IPS-20b (cell line): ENCODE measurements around the gene LPAR1.

Source experiments
- H3K27ac ChIP-seq: one replicate; pipeline ENCODE4 v1.5.1; 2013; ENCODE audit warnings: low read length
- H3K27me3 ChIP-seq: 2 replicates; pipeline ENCODE4 v1.6.1; 2013; ENCODE audit warnings: mild to moderate bottlenecking, low read length, inconsistent platforms; ENCODE audit not compliant: insufficient read depth
- H3K36me3 ChIP-seq: 2 replicates; pipeline ENCODE4 v1.6.1; 2013; ENCODE audit warnings: low read depth, mild to moderate bottlenecking, inconsistent platforms, low read length, moderate library complexity; ENCODE audit not compliant: insufficient read depth
- H3K4me1 ChIP-seq: 2 replicates; pipeline ENCODE4 v1.6.1; 2013; ENCODE audit warnings: mild to moderate bottlenecking, control low read depth, inconsistent platforms, low read length, moderate library complexity; ENCODE audit not compliant: insufficient read depth
- H3K4me3 ChIP-seq: 2 replicates; pipeline ENCODE4 v1.5.1; 2013; ENCODE audit warnings: mild to moderate bottlenecking, low read length, inconsistent platforms
- H3K9ac ChIP-seq: 2 replicates; pipeline ENCODE4 v1.6.1; 2013; ENCODE audit warnings: low read depth, mild to moderate bottlenecking, inconsistent platforms, low read length, moderate library complexity
- H3K9me3 ChIP-seq: 2 replicates; pipeline ENCODE4 v1.6.1; 2013; ENCODE audit warnings: mild to moderate bottlenecking, low read depth, low read length, inconsistent platforms; ENCODE audit not compliant: insufficient read depth

Gene LPAR1

GRCh38 chr9:110911659-110912418, 126.4 kb downstream of the LPAR1 start:
- Histone ChIP-seq H3K9me3 (peaks cover 16% of the 10 kb centered on the region; the same call in 1 of the 2 replicates), H3K9ac (no peak overlapping the region), H3K27ac (no peak overlapping the region), H3K4me1 (no peaks in the 10 kb centered on the region), H3K4me3 (no peak overlapping the region), H3K27me3 (no peaks in the 10 kb centered on the region), H3K36me3 (no peaks in the 10 kb centered on the region; the same call in 1 of the 2 replicates)

- Histone ChIP-seq H3K27me3 (no peaks in the 10 kb centered on the region), H3K4me3 (no peak overlapping the region), H3K36me3 (no peaks in the 10 kb centered on the region; the same call in 1 of the 2 replicates), H3K27ac (no peak overlapping the region), H3K9me3 (peaks cover 16% of the 10 kb centered on the region; the same call in 1 of the 2 replicates), H3K4me1 (no peaks in the 10 kb centered on the region), H3K9ac (no peak overlapping the region)
These were observed 129.4 kb downstream of the LPAR1 start for GRCh38 chr9:110908894-110909293.

- H3K27me3 ChIP-seq: no peaks in the 10 kb centered on the region
- no peaks in the 10 kb centered on the region for H3K4me1 ChIP-seq
- no peak overlapping the region for H3K27ac ChIP-seq
- H3K9me3 ChIP-seq: no peaks in the 10 kb centered on the region; the same call in 1 of the 2 replicates
- H3K9ac ChIP-seq: no peak overlapping the region
- no peak overlapping the region for H3K4me3 ChIP-seq
- no peaks in the 10 kb centered on the region for H3K36me3 ChIP-seq
These were observed 137.4 kb downstream of the LPAR1 start for GRCh38 chr9:110900917-110901316.

GRCh38 chr9:110900456-110900855, 137.8 kb downstream of the LPAR1 start:
- Histone ChIP-seq H3K36me3 (no peaks in the 10 kb centered on the region), H3K9ac (no peak overlapping the region), H3K9me3 (no peaks in the 10 kb centered on the region; the same call in 1 of the 2 replicates), H3K4me1 (no peaks in the 10 kb centered on the region), H3K4me3 (no peak overlapping the region), H3K27ac (no peak overlapping the region), H3K27me3 (no peaks in the 10 kb centered on the region)

GRCh38 chr9:110898866-110899265, 139.4 kb downstream of the LPAR1 start:
- Histone ChIP-seq H3K36me3 (no peaks in the 10 kb centered on the region), H3K27me3 (no peaks in the 10 kb centered on the region)

GRCh38 chr9:110898358-110898757, 139.9 kb downstream of the LPAR1 start:
- Histone ChIP-seq H3K36me3 (no peaks in the 10 kb centered on the region), H3K4me1 (no peaks in the 10 kb centered on the region), H3K9ac (no peak overlapping the region), H3K9me3 (no peaks in the 10 kb centered on the region; the same call in 1 of the 2 replicates), H3K27me3 (no peaks in the 10 kb centered on the region), H3K27ac (no peak overlapping the region), H3K4me3 (no peak overlapping the region)

More at GRCh38 chr9:110898866-110899265, 139.4 kb downstream of the LPAR1 start:
- Histone ChIP-seq H3K4me3 (no peak overlapping the region), H3K27ac (no peak overlapping the region), H3K4me1 (no peaks in the 10 kb centered on the region), H3K9ac (no peak overlapping the region), H3K9me3 (no peaks in the 10 kb centered on the region; the same call in 1 of the 2 replicates)

GRCh38 chr9:110897943-110898342, 140.3 kb downstream of the LPAR1 start:
- Histone ChIP-seq H3K4me1 (no peaks in the 10 kb centered on the region), H3K9ac (no peak overlapping the region), H3K4me3 (no peak overlapping the region), H3K9me3 (no peaks in the 10 kb centered on the region; the same call in 1 of the 2 replicates), H3K27ac (no peak overlapping the region), H3K27me3 (no peaks in the 10 kb centered on the region), H3K36me3 (no peaks in the 10 kb centered on the region)

GRCh38 chr9:110895147-110895905, 142.9 kb downstream of the LPAR1 start:
- H3K4me1 ChIP-seq: no peaks in the 10 kb centered on the region
- no peaks in the 10 kb centered on the region for H3K9me3 ChIP-seq
- no peaks in the 10 kb centered on the region for H3K36me3 ChIP-seq
- no peak overlapping the region for H3K9ac ChIP-seq
- H3K4me3 ChIP-seq: no peak overlapping the region
- H3K27me3 ChIP-seq: no peaks in the 10 kb centered on the region
- H3K27ac ChIP-seq: no peak overlapping the region

GRCh38 chr9:110894731-110895130, 143.5 kb downstream of the LPAR1 start:
- no peaks in the 10 kb centered on the region for H3K9me3 ChIP-seq
- no peak overlapping the region for H3K27ac ChIP-seq
- no peaks in the 10 kb centered on the region for H3K27me3 ChIP-seq
- H3K9ac ChIP-seq: no peak overlapping the region
- no peaks in the 10 kb centered on the region for H3K4me1 ChIP-seq
- H3K4me3 ChIP-seq: no peak overlapping the region
- no peaks in the 10 kb centered on the region for H3K36me3 ChIP-seq

- Histone ChIP-seq H3K9me3 (no peaks in the 10 kb centered on the region), H3K4me1 (no peaks in the 10 kb centered on the region), H3K27me3 (no peaks in the 10 kb centered on the region), H3K36me3 (no peaks in the 10 kb centered on the region), H3K9ac (no peak overlapping the region), H3K27ac (no peak overlapping the region), H3K4me3 (no peak overlapping the region)
These were observed 145.6 kb downstream of the LPAR1 start for GRCh38 chr9:110892689-110893088.

GRCh38 chr9:110891760-110892159, 146.5 kb downstream of the LPAR1 start:
- Histone ChIP-seq H3K27me3 (no peaks in the 10 kb centered on the region), H3K36me3 (no peaks in the 10 kb centered on the region), H3K27ac (no peak overlapping the region), H3K9me3 (no peaks in the 10 kb centered on the region), H3K4me3 (no peak overlapping the region), H3K4me1 (no peaks in the 10 kb centered on the region), H3K9ac (no peak overlapping the region)

GRCh38 chr9:110890416-110890815, 147.9 kb downstream of the LPAR1 start:
- H3K4me3 ChIP-seq: no peak overlapping the region
- no peaks in the 10 kb centered on the region for H3K36me3 ChIP-seq
- no peaks in the 10 kb centered on the region for H3K27me3 ChIP-seq
- no peaks in the 10 kb centered on the region for H3K9me3 ChIP-seq
- H3K27ac ChIP-seq: no peak overlapping the region
- H3K9ac ChIP-seq: no peak overlapping the region
- H3K4me1 ChIP-seq: no peaks in the 10 kb centered on the region; the same call in 1 of the 2 replicates
